DMS 273 treated with DMSO at 0.1 percent for 48 hours (cell line): ENCODE data around the gene MEGF6.

Experiments
- DNase-seq: peaks from one replicate; lab custom pipeline; 2025; lab: John Stamatoyannopoulos, UW

Gene MEGF6

DNA sequence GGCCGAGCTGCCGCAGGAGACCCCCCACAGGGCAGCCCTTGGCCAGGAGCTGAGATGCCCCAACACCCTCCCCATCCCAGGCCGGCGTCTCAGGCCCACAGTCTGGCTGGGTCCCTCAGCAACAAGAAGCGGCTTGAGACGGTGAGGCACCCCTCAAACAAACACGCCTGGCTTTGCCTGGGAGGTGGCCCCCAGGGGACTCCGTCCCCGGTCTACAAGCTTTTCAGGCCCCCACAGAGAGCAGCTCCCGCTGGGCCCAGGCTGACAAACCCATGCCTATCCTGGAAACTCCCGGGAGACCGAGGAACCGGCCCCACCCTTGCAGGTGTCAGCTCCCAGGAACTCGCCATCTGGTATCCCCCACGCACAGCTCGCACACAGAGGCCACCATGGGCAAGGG lies 89.9 kb downstream of the MEGF6 start:
- DNase-seq, result no peak

GRCh38 chr1:3520419-3521378 lies 90.6 kb downstream of the MEGF6 start:
- no peak for DNase-seq

GRCh38 chr1:3519301-3519885 lies 91.9 kb downstream of the MEGF6 start:
- DNase-seq, result no peak

DNA sequence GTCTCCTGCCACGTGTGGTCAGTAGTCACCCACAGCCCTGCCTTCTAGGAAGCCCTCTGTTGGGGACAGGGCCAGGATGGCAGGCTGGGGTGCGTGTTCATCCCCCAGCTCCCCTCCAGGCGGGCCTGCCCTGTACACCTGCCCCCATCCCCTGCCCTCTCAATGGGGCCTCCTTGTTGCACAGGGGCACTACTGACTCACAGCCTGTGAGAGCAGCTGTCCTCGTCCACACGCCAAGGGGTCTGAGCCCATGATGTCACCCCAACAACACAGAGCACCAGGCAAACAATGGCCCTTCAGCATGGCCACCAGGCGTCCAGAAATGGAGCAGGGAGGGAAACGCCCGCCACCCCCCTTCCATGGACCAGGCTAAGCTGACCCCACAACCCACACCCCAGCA lies 92.6 kb downstream of the MEGF6 start:
- DNase-seq, result no peak

- no peak for DNase-seq
Observed at GRCh38 chr1:3518256-3518655, 93.1 kb downstream of the MEGF6 start.

GRCh38 chr1:3516911-3517675 lies 94.2 kb downstream of the MEGF6 start:
- no peak for DNase-seq

DNA sequence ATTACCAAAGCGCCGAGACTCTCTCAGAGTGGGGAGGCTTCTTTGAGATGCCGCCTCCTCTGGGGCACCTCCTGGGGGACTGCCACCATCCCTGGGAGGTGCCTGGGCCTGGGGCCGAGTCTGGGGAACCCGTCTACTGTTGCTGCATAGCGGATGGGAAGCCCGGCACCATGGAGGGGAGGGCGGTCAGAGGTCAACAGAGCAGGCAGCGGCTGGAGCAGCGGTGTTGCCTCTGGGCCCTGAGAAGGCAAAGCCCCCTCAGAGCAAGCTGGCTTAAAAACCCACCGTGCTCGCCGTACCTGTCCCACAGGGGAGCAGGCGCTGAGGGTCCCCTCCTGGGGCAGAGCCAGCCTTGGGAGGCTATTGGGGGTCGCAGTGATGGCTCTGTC lies 94.8 kb downstream of the MEGF6 start:
- DNase-seq, result no peak

- DNase-seq, result no peak
Observed at GRCh38 chr1:3515774-3516480, 95.4 kb downstream of the MEGF6 start.

DNA sequence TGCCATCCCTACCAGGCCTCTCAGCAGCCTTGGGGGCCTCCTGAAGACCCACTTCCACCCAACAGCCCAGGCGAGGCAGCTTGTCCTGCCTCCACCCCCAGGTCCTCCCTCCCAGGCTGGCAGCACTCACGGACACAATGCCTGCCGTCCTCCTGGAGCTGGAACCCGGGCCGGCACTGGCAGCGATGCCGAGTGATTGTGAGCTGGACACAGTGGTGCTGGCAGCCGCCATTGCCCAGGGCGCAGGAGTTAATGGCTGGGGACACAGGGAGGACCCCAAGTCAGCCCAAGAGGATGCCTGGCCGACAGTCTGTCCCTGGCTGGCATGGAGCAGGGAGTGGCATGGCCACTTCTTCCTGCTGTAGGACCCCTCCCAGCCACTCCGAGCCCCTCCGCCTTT lies 96.0 kb downstream of the MEGF6 start:
- no peak for DNase-seq

DNA sequence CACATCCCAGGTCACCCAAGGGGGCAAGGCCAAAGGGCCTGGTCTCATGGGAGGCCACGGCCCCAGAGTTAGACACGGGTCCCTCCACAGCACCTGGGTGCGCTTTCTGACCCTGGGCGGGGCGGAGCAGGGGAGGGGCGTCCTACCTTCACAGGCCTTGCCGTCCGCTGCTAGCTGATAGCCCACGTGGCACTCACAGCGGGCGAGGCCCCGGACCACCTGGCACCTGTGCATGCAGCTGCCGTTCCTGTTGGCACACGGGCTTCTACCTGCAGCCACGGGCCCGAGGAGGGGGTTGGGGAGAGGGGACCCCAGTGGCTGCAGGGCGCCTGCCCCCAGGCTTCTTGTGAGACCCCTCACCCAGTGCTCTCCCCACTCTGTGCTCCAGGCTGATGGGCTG lies 96.9 kb downstream of the MEGF6 start:
- DNase-seq, result no peak

GRCh38 chr1:3511856-3512255 lies 99.5 kb downstream of the MEGF6 start:
- DNase-seq, result no peak

GRCh38 chr1:3511306-3511705 lies 100.0 kb downstream of the MEGF6 start:
- DNase-seq, result no peak

- DNase-seq, result no peak
Observed at GRCh38 chr1:3510956-3511250, 100.4 kb downstream of the MEGF6 start.

DNA sequence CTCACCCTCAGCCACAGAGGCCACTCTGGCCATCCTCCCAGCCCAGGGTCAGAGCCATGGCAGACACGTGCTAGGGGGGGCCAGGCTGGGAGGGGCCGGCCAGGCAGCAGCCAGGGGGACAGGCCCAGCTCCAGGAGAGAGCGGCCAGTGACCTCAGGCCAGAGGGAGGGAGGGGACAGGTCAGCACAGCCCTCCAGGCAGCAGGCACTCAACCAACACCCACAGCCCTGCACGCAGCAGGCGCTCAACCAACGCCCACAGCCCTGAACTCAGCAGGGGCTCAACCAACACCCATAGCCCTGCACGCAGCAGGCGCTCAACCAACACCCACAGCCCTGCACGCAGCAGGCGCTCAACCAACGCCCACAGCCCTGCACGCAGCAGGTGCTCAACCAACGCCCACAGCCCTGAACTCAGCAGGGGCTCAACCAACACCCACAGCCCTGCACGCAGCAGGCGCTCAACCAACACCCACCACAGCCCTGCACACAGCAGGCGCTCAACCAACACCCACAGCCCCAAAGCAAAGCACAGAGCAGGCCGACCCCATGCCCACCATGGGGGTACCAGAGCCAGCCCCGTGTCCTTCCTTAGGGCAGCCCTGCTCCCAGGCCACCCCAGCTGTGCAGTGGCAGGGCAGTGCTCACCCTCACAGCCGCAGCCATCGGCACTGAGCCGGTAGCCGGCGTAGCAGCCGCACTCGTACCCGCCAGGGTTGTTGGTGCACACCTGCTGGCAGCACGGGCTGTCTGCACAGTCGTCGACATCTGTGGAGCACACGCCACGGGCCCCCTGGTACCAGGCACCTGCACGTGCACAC lies 101.0 kb downstream of the MEGF6 start:
- no peak for DNase-seq

DNA sequence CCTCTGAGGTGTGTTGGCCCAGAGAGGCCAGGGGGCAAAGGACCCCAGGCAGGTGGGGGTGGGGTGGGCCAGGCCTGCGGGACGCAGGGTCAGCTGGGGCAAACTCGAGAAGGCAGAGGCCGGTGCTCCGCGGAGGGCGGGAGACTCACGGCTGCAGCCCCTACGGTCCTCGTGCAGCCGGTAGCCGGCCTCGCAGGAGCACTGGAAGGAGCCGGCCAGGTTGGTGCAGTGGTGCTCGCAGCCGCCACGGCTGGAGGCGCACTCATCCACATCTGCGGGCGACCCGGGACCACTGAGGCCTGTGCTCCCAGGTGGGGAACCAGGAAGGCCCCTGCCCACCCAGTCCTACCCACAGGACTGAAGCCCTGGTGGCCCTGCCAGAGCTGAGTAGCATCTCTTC lies 101.6 kb downstream of the MEGF6 start:
- DNase-seq, result no peak

- no peak for DNase-seq
Observed at GRCh38 chr1:3508757-3509415, 102.4 kb downstream of the MEGF6 start.

GRCh38 chr1:3507636-3508275 lies 103.6 kb downstream of the MEGF6 start:
- no peak for DNase-seq

GRCh38 chr1:3506943-3507342 lies 104.4 kb downstream of the MEGF6 start:
- DNase-seq, result no peak

GRCh38 chr1:3506041-3506440 lies 105.3 kb downstream of the MEGF6 start:
- no peak for DNase-seq

- DNase-seq, result no peak
Observed at GRCh38 chr1:3505161-3505560, 106.1 kb downstream of the MEGF6 start.

DNA sequence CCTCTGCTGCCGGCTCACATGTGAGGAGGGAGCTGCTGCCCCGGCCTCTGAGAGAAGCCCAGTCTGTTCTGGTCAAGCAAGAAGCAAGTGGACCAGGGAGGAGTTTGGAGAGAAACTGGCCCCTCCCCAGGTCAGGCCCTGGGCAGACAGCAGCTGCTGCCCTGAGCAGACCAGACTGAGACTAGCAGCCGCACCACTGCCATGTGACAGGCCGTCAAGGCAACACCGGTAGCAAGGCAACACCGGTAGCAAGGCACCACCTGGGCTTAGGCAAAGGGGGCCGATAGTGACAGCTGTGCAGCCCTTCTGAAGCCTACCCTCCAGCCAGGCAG lies 106.5 kb downstream of the MEGF6 start:
- DNase-seq, result no peak
